B cell (primary cell): ENCODE data around the gene LIN7B. TPM values are rescaled to one million over a fixed set of nuclear protein-coding genes. Genes with fewer than 3 reads are reported as not detected.

Experiments used
- ATAC-seq: fragments of 200-7000 bp; cut with Tn5 transposase; one replicate; pipeline ENCODE4 v1.10.0; 2021; ENCODE audit warnings: low read depth, mild to moderate bottlenecking, moderate number of reproducible peaks, moderate library complexity
- CTCF ChIA-PET: fragments of 350-600 bp; sonication (Branson Sonifier 250); formaldehyde crosslinking; loops from one replicate; lab custom pipeline; 2021; ENCODE audit warnings: antibody characterized with exemption, inconsistent platforms; lab: Charles Lee
- POLR2A ChIA-PET: fragments of 350-600 bp; sonication (Branson Sonifier 250); formaldehyde crosslinking; loops from one replicate; lab custom pipeline; 2021; ENCODE audit warnings: antibody characterized with exemption; lab: Charles Lee
- DNase-seq: peaks from one replicate; pipeline ENCODE4 v3.0.0; 2013
- H2AFZ ChIP-seq: 2 replicates; pipeline ENCODE4 v1.6.1; 2012; ENCODE audit warnings: mild to moderate bottlenecking, low read depth, low read length; ENCODE audit not compliant: insufficient read depth, poor library complexity, severe bottlenecking
- H3K27ac ChIP-seq, 2 donors: 1 replicate in 1 of 2; 2 replicates in 1 of 2; pipeline ENCODE4 v1.5.1; 2012 to 2013; ENCODE audit warnings: low read length in 2 of 2, mild to moderate bottlenecking in 2 of 2, moderate library complexity in 1 of 2
- H3K27me3 ChIP-seq, 4 experiments: fragments of 200-600 bp in 1 of 4; sonication (generic) in 1 of 4; replicated peaks in 1 of 4; 1 replicate in 2 of 4; 2 replicates in 2 of 4; pipeline versions ENCODE4 v1.6.1 to v1.7.0; 2013 to 2016; ENCODE audit warnings: low read length in 3 of 4, mild to moderate bottlenecking in 2 of 4, mixed read lengths in 1 of 4, moderate library complexity in 1 of 4; ENCODE audit not compliant: insufficient read depth in 4 of 4, control insufficient read depth in 3 of 4; ENCODE audit errors: control extremely low read depth in 1 of 4
- H3K36me3 ChIP-seq, 2 experiments: replicated peaks in 1 of 2; 1 replicate in 1 of 2; 2 replicates in 1 of 2; pipeline versions ENCODE4 v1.6.1 to v1.7.1; 2013; ENCODE audit warnings: low read length in 1 of 2; ENCODE audit not compliant: insufficient read depth in 2 of 2, control insufficient read depth in 1 of 2; ENCODE audit errors: control extremely low read depth in 1 of 2, extremely low read depth in 1 of 2
- H3K4me1 ChIP-seq, 2 donors: fragments of 200-600 bp in 1 of 2; sonication (generic) in 1 of 2; 1 replicate in 1 of 2; 2 replicates in 1 of 2; pipeline versions ENCODE4 v1.5.1 to v1.6.1; 2013 to 2017; ENCODE audit warnings: low read length in 2 of 2; ENCODE audit not compliant: control insufficient read depth in 2 of 2, insufficient read depth in 2 of 2
- H3K4me2 ChIP-seq: replicated peaks from 2 replicates; pipeline ENCODE3; 2012; ENCODE audit warnings: mild to moderate bottlenecking, low read depth, low read length; ENCODE audit not compliant: poor library complexity, severe bottlenecking
- H3K4me3 ChIP-seq, 5 experiments: fragments of 200-600 bp in 1 of 5; sonication (generic) in 1 of 5; 1 replicate in 3 of 5; 2 replicates in 2 of 5; pipeline versions ENCODE4 v1.5.1 to v1.7.0; 2011 to 2016; ENCODE audit warnings: low read length in 4 of 5, mild to moderate bottlenecking in 4 of 5, low read depth in 2 of 5, control low read depth in 1 of 5, moderate library complexity in 1 of 5; ENCODE audit not compliant: insufficient read depth in 1 of 5; ENCODE audit errors: control extremely low read depth in 1 of 5, extremely low read depth in 1 of 5
- H3K79me2 ChIP-seq: fragments of 200-600 bp; sonication (generic); one replicate; pipeline ENCODE4 v1.6.0; 2016; ENCODE audit warnings: low read length; ENCODE audit not compliant: control insufficient read depth, insufficient read depth
- H3K9ac ChIP-seq: fragments of 200-600 bp; sonication (generic); 2 replicates; pipeline ENCODE4 v1.6.1; 2017; ENCODE audit warnings: mild to moderate bottlenecking, low read length, moderate library complexity
- H3K9me3 ChIP-seq, 3 donors: one replicate each; pipeline versions ENCODE4 v1.6.1 to v1.7.1; 2013; ENCODE audit warnings: low read length in 2 of 3; ENCODE audit not compliant: control insufficient read depth in 2 of 3, insufficient read depth in 1 of 3; ENCODE audit errors: control extremely low read depth in 1 of 3
- H4K20me1 ChIP-seq: 2 replicates; pipeline ENCODE4 v1.6.0; 2012; ENCODE audit warnings: mild to moderate bottlenecking, low read length; ENCODE audit not compliant: insufficient read depth, control insufficient read depth, poor library complexity, severe bottlenecking
- H3K27ac Mint-ChIP-seq: one replicate; pipeline ENCODE4 v1.8.0; 2021; ENCODE audit warnings: mixed read lengths
- H3K27me3 Mint-ChIP-seq: one replicate; pipeline ENCODE4 v1.8.0; 2021; ENCODE audit warnings: mixed read lengths
- H3K4me1 Mint-ChIP-seq: one replicate; pipeline ENCODE4 v1.8.0; 2021; ENCODE audit warnings: mixed read lengths
- H3K4me3 Mint-ChIP-seq: one replicate; pipeline ENCODE4 v1.8.0; 2021; ENCODE audit warnings: mixed read lengths
- H3K9me3 Mint-ChIP-seq: one replicate; pipeline ENCODE4 v1.8.0; 2022; ENCODE audit warnings: mixed read lengths; ENCODE audit not compliant: insufficient read depth
- EZH2 ChIP-seq: IDR thresholded peaks from 2 replicates; pipeline ENCODE4 v1.6.1; 2012; ENCODE audit warnings: borderline replicate concordance, low read depth, mild to moderate bottlenecking, moderate library complexity, low read length; ENCODE audit not compliant: insufficient read depth, poor library complexity, severe bottlenecking
- WGBS: methylation state at CpG from one replicate; pipeline ENCODE4 v1.1.5; 2013; ENCODE audit warnings: missing lambda C conversion rate; ENCODE audit not compliant: insufficient coverage; 5-methylcytosine and 5-hydroxymethylcytosine counted together
- intact Hi-C: fragments of 100-400 bp; cut with micrococcal nuclease; formaldehyde crosslinking; loops from one replicate; pipeline ENCODE4 v1.10.0; 2022
- polyA plus RNA-seq: library from polyadenylated mRNA; depleted of rRNA; stranded (reverse); fragments of >200 nt; gene quantifications from 2 replicates; pipeline ENCODE4 v1.2.3, GENCODE V29; 2012
- total RNA-seq, 2 donors: library from RNA; stranded (reverse); fragments of 120-200 nt in 1 of 2; gene quantifications; 1 replicate in 1 of 2; 2 replicates in 1 of 2; pipeline versions ENCODE4 v1.2.3 to v1.2.4, GENCODE V29; 2013 to 2022
- TF ChIP-seq, protein P1 (sequence below): fragments of 200-600 bp; IDR thresholded peaks from one replicate; pipeline ENCODE4 v1.8.0; 2022; ENCODE audit warnings: antibody characterized with exemption, mild to moderate bottlenecking

Gene LIN7B
- total and polyA plus RNA-seq, 2 donors (not counting 1 experiment from before 2014, with no cell fraction given): 7.4 to 12.4 TPM

DNA sequence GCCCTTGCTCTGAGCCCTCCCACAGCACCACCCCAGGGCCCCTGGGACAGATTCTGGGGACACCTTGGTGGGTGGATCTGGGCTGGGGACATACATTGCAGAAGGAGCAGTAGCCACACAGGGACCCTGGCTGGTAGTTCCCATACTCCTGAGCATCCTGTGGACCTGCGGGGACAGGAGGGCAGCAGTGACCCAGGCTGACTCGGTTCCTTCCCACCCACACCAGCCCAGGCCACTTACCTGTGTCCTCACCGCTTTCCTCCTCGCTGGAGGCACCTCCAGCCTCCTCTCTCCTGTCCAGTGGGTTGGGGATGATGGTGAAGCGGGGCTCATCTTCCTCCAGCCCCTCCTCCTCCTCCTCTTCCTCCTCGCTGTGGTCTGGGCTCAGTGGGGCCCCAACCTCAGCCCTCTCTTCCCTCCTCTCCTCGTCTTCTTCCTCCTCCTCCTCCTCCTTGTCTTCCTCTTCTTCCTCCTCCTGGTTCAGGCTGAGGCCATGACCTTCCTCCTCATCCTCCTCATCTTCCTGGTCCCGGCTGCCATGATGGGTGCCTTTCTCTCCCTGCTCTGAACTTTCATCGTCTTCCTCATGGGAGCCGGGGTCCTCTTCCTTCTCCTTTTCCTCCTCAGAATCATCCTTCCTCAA, 39.1 kb downstream of the LIN7B start:
- peak overlapping the region; percentile 7 for H3K27ac Mint-ChIP-seq

DNA sequence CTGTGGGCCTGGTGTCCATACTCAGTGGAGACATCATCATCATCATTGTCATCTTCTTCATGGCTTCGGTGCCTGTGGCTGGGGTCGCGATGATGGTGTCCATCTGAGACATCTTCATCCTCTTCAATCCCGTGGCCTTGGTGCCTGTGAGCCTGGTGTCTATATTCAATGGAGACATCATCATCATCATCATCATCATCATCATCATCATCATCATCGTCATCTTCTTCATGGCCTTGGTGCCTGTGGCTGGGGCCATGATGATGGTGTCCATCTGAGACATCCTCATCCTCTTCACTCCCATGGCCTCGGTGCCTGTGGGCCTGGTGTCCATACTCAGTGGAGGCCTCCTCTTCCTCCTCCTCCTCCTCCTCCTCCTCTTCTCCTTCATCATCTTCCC, 40.1 kb downstream of the LIN7B start:
- H3K27me3 ChIP-seq: peaks cover 0 to 69% (median 25%) of the 10 kb centered on the region in 4 experiments
- peak overlapping the region; percentile 7 for H3K4me3 Mint-ChIP-seq
- no peak overlapping the region for H3K27ac Mint-ChIP-seq
- H3K4me1 ChIP-seq: peaks cover 37 to 43% of the 10 kb centered on the region in 2 donors
- peaks cover 50% of the 10 kb centered on the region for H3K27me3 Mint-ChIP-seq
- H3K79me2 ChIP-seq: no peaks in the 10 kb centered on the region
- H3K9me3 ChIP-seq: peaks cover 0 to 48% (median 7%) of the 10 kb centered on the region in 3 donors
- intact Hi-C loops: no loop called here
- ChIA-PET CTCF (interaction anchor here (1.7 kb wide), 1 partner anchor 57 kb away, joined by 6 read pairs; no protein-coding TSS in a partner anchor), POLR2A (no interaction called here)
- H2AFZ ChIP-seq: no peak overlapping the region
- H3K27ac ChIP-seq: no peak overlapping the region
- DNase-seq (no peak), ATAC-seq (no peak)
- H3K4me1 Mint-ChIP-seq: peaks cover 35% of the 10 kb centered on the region
- TF ChIP-seq, protein P1, sequence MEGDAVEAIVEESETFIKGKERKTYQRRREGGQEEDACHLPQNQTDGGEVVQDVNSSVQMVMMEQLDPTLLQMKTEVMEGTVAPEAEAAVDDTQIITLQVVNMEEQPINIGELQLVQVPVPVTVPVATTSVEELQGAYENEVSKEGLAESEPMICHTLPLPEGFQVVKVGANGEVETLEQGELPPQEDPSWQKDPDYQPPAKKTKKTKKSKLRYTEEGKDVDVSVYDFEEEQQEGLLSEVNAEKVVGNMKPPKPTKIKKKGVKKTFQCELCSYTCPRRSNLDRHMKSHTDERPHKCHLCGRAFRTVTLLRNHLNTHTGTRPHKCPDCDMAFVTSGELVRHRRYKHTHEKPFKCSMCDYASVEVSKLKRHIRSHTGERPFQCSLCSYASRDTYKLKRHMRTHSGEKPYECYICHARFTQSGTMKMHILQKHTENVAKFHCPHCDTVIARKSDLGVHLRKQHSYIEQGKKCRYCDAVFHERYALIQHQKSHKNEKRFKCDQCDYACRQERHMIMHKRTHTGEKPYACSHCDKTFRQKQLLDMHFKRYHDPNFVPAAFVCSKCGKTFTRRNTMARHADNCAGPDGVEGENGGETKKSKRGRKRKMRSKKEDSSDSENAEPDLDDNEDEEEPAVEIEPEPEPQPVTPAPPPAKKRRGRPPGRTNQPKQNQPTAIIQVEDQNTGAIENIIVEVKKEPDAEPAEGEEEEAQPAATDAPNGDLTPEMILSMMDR: no peak
- TF ChIP-seq EZH2: no peak
- H3K9me3 Mint-ChIP-seq: peaks cover 2% of the 10 kb centered on the region
- H4K20me1 ChIP-seq: no peaks in the 10 kb centered on the region
- no peak overlapping the region for H3K4me3 ChIP-seq
- no peaks in the 10 kb centered on the region for H3K36me3 ChIP-seq
- H3K4me2 ChIP-seq: no peak overlapping the region
- H3K9ac ChIP-seq: no peak overlapping the region
- WGBS: 93% methylated on average over 3 of the region's 6 CpGs

More for the DNA sequence above, 39.1 kb downstream of the LIN7B start:
- ATAC-seq (no peak), DNase-seq (no peak)
- 80% methylated on average over 4 of the region's 10 CpGs for WGBS
- ChIA-PET CTCF (no interaction called here), POLR2A (interaction anchor here (0.6 kb wide), 1 partner anchor 141 kb away, joined by 3 read pairs; no protein-coding TSS in a partner anchor)
- peak overlapping the region; percentile 18 for H3K4me3 Mint-ChIP-seq
- Histone ChIP-seq H3K27ac (no peak overlapping the region), H3K9me3 (peaks cover 0 to 54% (median 7%) of the 10 kb centered on the region in 3 donors), H4K20me1 (no peaks in the 10 kb centered on the region), H3K4me3 (no peak overlapping the region), H3K27me3 (peaks cover 0 to 72% (median 30%) of the 10 kb centered on the region in 4 experiments), H3K79me2 (no peaks in the 10 kb centered on the region), H3K4me2 (no peak overlapping the region), H3K4me1 (peaks cover 46 to 48% of the 10 kb centered on the region in 2 donors), H3K36me3 (no peaks in the 10 kb centered on the region), H2AFZ (no peak overlapping the region), H3K9ac (no peak overlapping the region)
- intact Hi-C loops: no loop called here
- H3K4me1 Mint-ChIP-seq: peaks cover 42% of the 10 kb centered on the region
- peaks cover 55% of the 10 kb centered on the region for H3K27me3 Mint-ChIP-seq
- TF ChIP-seq, protein P1: no peak
- H3K9me3 Mint-ChIP-seq: no peaks in the 10 kb centered on the region
